HCT116 (cell line): ENCODE results near the gene CRACDL. TPM values are rescaled to one million over a fixed set of nuclear protein-coding genes. Genes with fewer than 3 reads are reported as not detected.

Source experiments
- ATAC-seq: fragments of 200-7000 bp; cut with Tn5 transposase; 2 replicates; pipeline ENCODE4 v1.9.1; 2020; ENCODE audit warnings: mild to moderate bottlenecking, moderate library complexity
- BruUV-seq: library from RNA; stranded (reverse); fragments of 400-500 nt; replicated peaks from 2 replicates; lab custom pipeline; 2021; lab: Mats Ljungman, UMichigan
- CTCF ChIA-PET: fragments of 300-600 bp; sonication (Branson Sonifier 250); formaldehyde crosslinking; loops from one replicate; lab custom pipeline; 2021; ENCODE audit warnings: antibody characterized with exemption; lab: Charles Lee
- POLR2A ChIA-PET: fragments of 300-600, 350-600 bp; sonication (Branson Sonifier 250); formaldehyde crosslinking; loops from one replicate; lab custom pipeline; 2021; ENCODE audit warnings: antibody characterized with exemption; lab: Charles Lee
- RAD21 ChIA-PET, 2 experiments: fragments of 300-600 bp; sonication (Branson Sonifier 250); formaldehyde crosslinking; loops; one replicate each; lab custom pipeline; 2023; ENCODE audit warnings: low total read pairs in 2 of 2; ENCODE audit not compliant: uncharacterized antibody in 2 of 2, unreplicated experiment in 2 of 2, low non-redundant PET in 1 of 2; lab: Charles Lee
- DNase-seq: peaks from one replicate; pipeline ENCODE4 v3.0.0-alpha.2; 2010; ENCODE audit warnings: low read depth, low spot score
- H2AFZ ChIP-seq: fragments of 200-600 bp; shearing (Covaris generic), sonication (generic); 2 replicates; pipeline ENCODE4 v1.6.1; 2017; ENCODE audit warnings: low read depth, mixed run types, mixed read lengths, antibody characterized with exemption, low read length; ENCODE audit not compliant: poor library complexity, severe bottlenecking
- H3K27ac ChIP-seq: 2 replicates; pipeline ENCODE4 v1.5.1; 2012; ENCODE audit warnings: low read depth, low read length
- H3K27me3 ChIP-seq: fragments of 200-600 bp; sonication (generic); 2 replicates; pipeline ENCODE4 v1.6.1; 2016; ENCODE audit warnings: mixed run types, low read length, mixed read lengths; ENCODE audit not compliant: insufficient read depth
- H3K36me3 ChIP-seq, 2 experiments: fragments of 200-500 bp in 1 of 2; fragments of 200-600 bp in 1 of 2; sonication (Bioruptor generic) in 1 of 2; sonication (generic) in 1 of 2; 2 replicates each; pipeline versions ENCODE4 v1.5.1 to v1.6.1; 2014 to 2016; ENCODE audit warnings: low read length in 2 of 2, inconsistent platforms in 1 of 2, mixed read lengths in 1 of 2, mixed run types in 1 of 2; ENCODE audit not compliant: insufficient read depth in 2 of 2, control insufficient read depth in 1 of 2
- H3K4me1 ChIP-seq, 2 experiments: fragments of 200-600 bp in 1 of 2; sonication (generic) in 1 of 2; 2 replicates each; pipeline versions ENCODE4 v1.5.1 to v1.6.1; 2012 to 2017; ENCODE audit warnings: low read length in 2 of 2, inconsistent platforms in 1 of 2, mild to moderate bottlenecking in 1 of 2, mixed read lengths in 1 of 2, mixed run types in 1 of 2, moderate library complexity in 1 of 2; ENCODE audit not compliant: insufficient read depth in 2 of 2, control insufficient read depth in 1 of 2
- H3K4me2 ChIP-seq: fragments of 200-600 bp; sonication (generic); 2 replicates; pipeline ENCODE4 v1.6.1; 2017; ENCODE audit warnings: mixed run types, low read length, mixed read lengths
- H3K4me3 ChIP-seq, 2 experiments: fragments of 200-600 bp in 1 of 2; sonication (generic) in 1 of 2; replicated peaks in 1 of 2; 2 replicates each; pipeline ENCODE4 v1.5.1; 2011 to 2016; ENCODE audit warnings: low read length in 2 of 2, control low read depth in 1 of 2, low read depth in 1 of 2, mild to moderate bottlenecking in 1 of 2, mixed read lengths in 1 of 2, mixed run types in 1 of 2
- H3K79me2 ChIP-seq: fragments of 200-600 bp; sonication (generic); 2 replicates; pipeline ENCODE4 v1.6.1; 2017; ENCODE audit warnings: mild to moderate bottlenecking, mixed run types, low read length, moderate library complexity, mixed read lengths; ENCODE audit not compliant: insufficient read depth
- H3K9ac ChIP-seq: fragments of 200-600 bp; sonication (generic); 2 replicates; pipeline ENCODE4 v1.6.1; 2016; ENCODE audit warnings: low read length, mixed read lengths
- H3K9me2 ChIP-seq: fragments of 200-600 bp; sonication (generic), shearing (Covaris generic); 2 replicates; pipeline ENCODE4 v1.6.1; 2017; ENCODE audit warnings: mixed run types, mild to moderate bottlenecking, moderate library complexity; ENCODE audit not compliant: insufficient read depth
- H3K9me3 ChIP-seq, 2 experiments: fragments of 200-500 bp in 1 of 2; fragments of 200-600 bp in 1 of 2; sonication (Bioruptor generic) in 1 of 2; sonication (generic) in 1 of 2; 2 replicates each; pipeline ENCODE4 v1.6.1; 2014 to 2017; ENCODE audit warnings: low read length in 2 of 2, mixed read lengths in 2 of 2, inconsistent platforms in 1 of 2, low read depth in 1 of 2, mild to moderate bottlenecking in 1 of 2, mixed run types in 1 of 2, moderate library complexity in 1 of 2; ENCODE audit not compliant: control insufficient read depth in 1 of 2, insufficient read depth in 1 of 2
- H4K20me1 ChIP-seq: fragments of 200-600 bp; sonication (generic), shearing (Covaris generic); 2 replicates; pipeline ENCODE4 v1.6.1; 2017; ENCODE audit warnings: mixed run types, mild to moderate bottlenecking, moderate library complexity; ENCODE audit not compliant: insufficient read depth
- EGR1 ChIP-seq: IDR thresholded peaks from 2 replicates; pipeline ENCODE4 v1.6.1; 2012; ENCODE audit warnings: low read depth
- ELF1 ChIP-seq: IDR thresholded peaks from 2 replicates; pipeline ENCODE4 v1.6.1; 2012; ENCODE audit warnings: low read depth, borderline replicate concordance
- JUND ChIP-seq: IDR thresholded peaks from 2 replicates; pipeline ENCODE4 v1.6.1; 2012
- POLR2A ChIP-seq: IDR thresholded peaks from 2 replicates; pipeline ENCODE4 v1.7.0; 2011; ENCODE audit warnings: borderline replicate concordance; ENCODE audit not compliant: insufficient read depth, insufficient read length; ENCODE audit errors: extremely low read depth
- POLR2AphosphoS5 ChIP-seq: IDR thresholded peaks from 2 replicates; pipeline ENCODE4 v1.6.1; 2011; ENCODE audit warnings: mild to moderate bottlenecking, low read depth, low read length, moderate library complexity
- SIN3A ChIP-seq: IDR thresholded peaks from 2 replicates; pipeline ENCODE4 v1.6.1; 2012; ENCODE audit warnings: low read depth
- SP1 ChIP-seq: IDR thresholded peaks from 2 replicates; pipeline ENCODE4 v1.6.1; 2012; ENCODE audit warnings: low read depth
- SRF ChIP-seq: IDR thresholded peaks from 2 replicates; pipeline ENCODE4 v1.6.1; 2012; ENCODE audit warnings: low read depth
- YY1 ChIP-seq: IDR thresholded peaks from 2 replicates; pipeline ENCODE4 v1.6.1; 2011; ENCODE audit warnings: low read length, low read depth, moderate library complexity, mild to moderate bottlenecking; ENCODE audit not compliant: insufficient replicate concordance; ENCODE audit errors: extremely low read depth
- ZFX ChIP-seq: fragments of 450-650 bp; IDR thresholded peaks from 2 replicates; pipeline ENCODE4 v1.6.1; 2017
- intact Hi-C: fragments of 100-400 bp; cut with micrococcal nuclease; formaldehyde crosslinking; loops from 2 replicates; pipeline ENCODE4 v1.10.0; 2022
- total RNA-seq: library from RNA; stranded (reverse); gene quantifications from one replicate; pipeline ENCODE4 v1.2.1, GENCODE V29; 2021; ENCODE audit not compliant: unreplicated experiment
- TF ChIP-seq, protein P1 (sequence below), 3 experiments: fragments of 200-600 bp in 1 of 3; sonication (generic) in 1 of 3; IDR thresholded peaks in 2 of 3; conservative IDR thresholded peaks in 1 of 3; 2 replicates each; pipeline ENCODE4 v1.5.1; 2012 to 2017; ENCODE audit warnings: low read depth in 2 of 3, low read length in 2 of 3, antibody characterized with exemption in 1 of 3, borderline replicate concordance in 1 of 3, control low read depth in 1 of 3, mild to moderate bottlenecking in 1 of 3, mixed read lengths in 1 of 3, mixed run types in 1 of 3, moderate library complexity in 1 of 3; ENCODE audit not compliant: insufficient read depth in 1 of 3
- TF ChIP-seq, protein P2 (sequence below): IDR thresholded peaks from 2 replicates; pipeline ENCODE4 v1.6.1; 2012
- TF ChIP-seq, protein P3 (sequence below): IDR thresholded peaks from 2 replicates; pipeline ENCODE4 v1.6.1; 2012
- TF ChIP-seq, protein P4 (sequence below): IDR thresholded peaks from 2 replicates; pipeline ENCODE4 v1.6.1; 2011; ENCODE audit warnings: mild to moderate bottlenecking, low read length, moderate library complexity; ENCODE audit not compliant: insufficient replicate concordance; ENCODE audit errors: extremely low read depth

CRACDL gene
- total RNA-seq, 1 experiment from 2014 or later = 1.1 TPM

DNA sequence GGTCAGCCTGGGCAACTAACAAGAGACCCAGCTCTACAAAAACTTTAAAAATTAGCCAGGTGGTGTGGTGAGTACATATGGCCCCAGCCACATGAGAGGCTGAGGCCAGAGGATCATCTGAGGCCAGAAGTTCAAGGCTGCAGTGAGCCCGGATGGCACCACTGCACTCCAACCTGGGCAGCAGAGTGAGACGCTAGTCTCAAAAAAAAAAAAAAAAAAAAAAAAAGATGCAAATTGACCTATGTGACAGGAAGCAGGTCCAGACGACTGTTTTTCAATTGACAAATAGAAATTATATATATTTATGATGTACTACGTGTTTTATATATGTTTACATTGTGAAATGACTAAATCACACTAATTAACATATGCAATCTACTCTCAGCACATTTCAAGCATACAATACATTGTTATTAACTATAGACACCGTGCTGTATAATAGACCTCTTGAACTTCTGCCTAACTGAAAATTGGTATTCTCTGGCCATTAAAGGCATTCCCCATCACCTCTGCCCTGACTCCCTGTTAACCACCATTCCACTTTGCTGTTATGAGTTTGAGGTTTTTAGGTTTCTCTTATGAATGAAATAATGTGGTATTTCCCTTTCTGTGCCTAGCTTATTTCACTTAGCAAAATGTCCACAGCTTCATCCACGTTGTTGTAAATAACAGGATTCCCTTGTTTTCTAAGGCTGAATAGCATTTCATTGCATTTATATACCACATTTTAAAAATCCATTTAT, 172.6 kb downstream of the CRACDL start:
- TF ChIP-seq, protein P1, sequence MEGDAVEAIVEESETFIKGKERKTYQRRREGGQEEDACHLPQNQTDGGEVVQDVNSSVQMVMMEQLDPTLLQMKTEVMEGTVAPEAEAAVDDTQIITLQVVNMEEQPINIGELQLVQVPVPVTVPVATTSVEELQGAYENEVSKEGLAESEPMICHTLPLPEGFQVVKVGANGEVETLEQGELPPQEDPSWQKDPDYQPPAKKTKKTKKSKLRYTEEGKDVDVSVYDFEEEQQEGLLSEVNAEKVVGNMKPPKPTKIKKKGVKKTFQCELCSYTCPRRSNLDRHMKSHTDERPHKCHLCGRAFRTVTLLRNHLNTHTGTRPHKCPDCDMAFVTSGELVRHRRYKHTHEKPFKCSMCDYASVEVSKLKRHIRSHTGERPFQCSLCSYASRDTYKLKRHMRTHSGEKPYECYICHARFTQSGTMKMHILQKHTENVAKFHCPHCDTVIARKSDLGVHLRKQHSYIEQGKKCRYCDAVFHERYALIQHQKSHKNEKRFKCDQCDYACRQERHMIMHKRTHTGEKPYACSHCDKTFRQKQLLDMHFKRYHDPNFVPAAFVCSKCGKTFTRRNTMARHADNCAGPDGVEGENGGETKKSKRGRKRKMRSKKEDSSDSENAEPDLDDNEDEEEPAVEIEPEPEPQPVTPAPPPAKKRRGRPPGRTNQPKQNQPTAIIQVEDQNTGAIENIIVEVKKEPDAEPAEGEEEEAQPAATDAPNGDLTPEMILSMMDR (IDR thresholded peaks at IDR 0.05 in 2 of 3, conservative IDR thresholded peaks at IDR 0.05 in 1 of 3; ENCODE audit: borderline replicate concordance in 1 of 3, insufficient read depth in 1 of 3, low read depth in 2 of 3, low read length in 2 of 3) = no peak
- no peak for TF ChIP-seq JUND
- TF ChIP-seq, protein P2, sequence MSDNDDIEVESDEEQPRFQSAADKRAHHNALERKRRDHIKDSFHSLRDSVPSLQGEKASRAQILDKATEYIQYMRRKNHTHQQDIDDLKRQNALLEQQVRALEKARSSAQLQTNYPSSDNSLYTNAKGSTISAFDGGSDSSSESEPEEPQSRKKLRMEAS = no peak
- TF ChIP-seq SRF = no peak
- TF ChIP-seq, protein P3, sequence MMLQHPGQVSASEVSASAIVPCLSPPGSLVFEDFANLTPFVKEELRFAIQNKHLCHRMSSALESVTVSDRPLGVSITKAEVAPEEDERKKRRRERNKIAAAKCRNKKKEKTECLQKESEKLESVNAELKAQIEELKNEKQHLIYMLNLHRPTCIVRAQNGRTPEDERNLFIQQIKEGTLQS = no peak
- TF ChIP-seq ELF1 = no peak
- TF ChIP-seq SP1 = no peak
- TF ChIP-seq SIN3A = no peak
- TF ChIP-seq, protein P4, sequence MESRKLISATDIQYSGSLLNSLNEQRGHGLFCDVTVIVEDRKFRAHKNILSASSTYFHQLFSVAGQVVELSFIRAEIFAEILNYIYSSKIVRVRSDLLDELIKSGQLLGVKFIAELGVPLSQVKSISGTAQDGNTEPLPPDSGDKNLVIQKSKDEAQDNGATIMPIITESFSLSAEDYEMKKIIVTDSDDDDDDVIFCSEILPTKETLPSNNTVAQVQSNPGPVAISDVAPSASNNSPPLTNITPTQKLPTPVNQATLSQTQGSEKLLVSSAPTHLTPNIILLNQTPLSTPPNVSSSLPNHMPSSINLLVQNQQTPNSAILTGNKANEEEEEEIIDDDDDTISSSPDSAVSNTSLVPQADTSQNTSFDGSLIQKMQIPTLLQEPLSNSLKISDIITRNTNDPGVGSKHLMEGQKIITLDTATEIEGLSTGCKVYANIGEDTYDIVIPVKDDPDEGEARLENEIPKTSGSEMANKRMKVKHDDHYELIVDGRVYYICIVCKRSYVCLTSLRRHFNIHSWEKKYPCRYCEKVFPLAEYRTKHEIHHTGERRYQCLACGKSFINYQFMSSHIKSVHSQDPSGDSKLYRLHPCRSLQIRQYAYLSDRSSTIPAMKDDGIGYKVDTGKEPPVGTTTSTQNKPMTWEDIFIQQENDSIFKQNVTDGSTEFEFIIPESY = no peak
- TF ChIP-seq EGR1 = no peak
- TF ChIP-seq POLR2A = no peak
- no peak for TF ChIP-seq YY1
- TF ChIP-seq POLR2AphosphoS5 = no peak
- no peak for TF ChIP-seq ZFX
- CTCF ChIA-PET = no interaction called here
- Histone ChIP-seq H3K36me3 (no peaks in the 10 kb centered on the region), H3K9me2 (no peaks in the 10 kb centered on the region), H3K27ac (no peak overlapping the region), H3K9me3 (no peaks in the 10 kb centered on the region), H4K20me1 (no peaks in the 10 kb centered on the region), H3K27me3 (no peaks in the 10 kb centered on the region), H3K4me2 (no peak overlapping the region), H3K4me1 (peaks cover 0 to 7% of the 10 kb centered on the region in 2 experiments; a peak in 2 of 4 replicates), H2AFZ (no peak overlapping the region), H3K9ac (no peak overlapping the region), H3K79me2 (no peaks in the 10 kb centered on the region), H3K4me3 (no peak overlapping the region)
- RAD21 ChIA-PET = no interaction called here
- intact Hi-C loops = no loop called here
- POLR2A ChIA-PET = no interaction called here
- no peak for ATAC-seq
- no peak for DNase-seq
- BruUV-seq = no TSS peak
